ENCODE measurements around the gene KRTAP10-2. TPM values are rescaled to one million over a fixed set of nuclear protein-coding genes. Genes with fewer than 3 reads are reported as not detected.

KRTAP10-2 gene
- total and polyA plus RNA-seq, 2 of the 4 experiments (the other 2 are of a cell fraction) = not detected

DNA sequence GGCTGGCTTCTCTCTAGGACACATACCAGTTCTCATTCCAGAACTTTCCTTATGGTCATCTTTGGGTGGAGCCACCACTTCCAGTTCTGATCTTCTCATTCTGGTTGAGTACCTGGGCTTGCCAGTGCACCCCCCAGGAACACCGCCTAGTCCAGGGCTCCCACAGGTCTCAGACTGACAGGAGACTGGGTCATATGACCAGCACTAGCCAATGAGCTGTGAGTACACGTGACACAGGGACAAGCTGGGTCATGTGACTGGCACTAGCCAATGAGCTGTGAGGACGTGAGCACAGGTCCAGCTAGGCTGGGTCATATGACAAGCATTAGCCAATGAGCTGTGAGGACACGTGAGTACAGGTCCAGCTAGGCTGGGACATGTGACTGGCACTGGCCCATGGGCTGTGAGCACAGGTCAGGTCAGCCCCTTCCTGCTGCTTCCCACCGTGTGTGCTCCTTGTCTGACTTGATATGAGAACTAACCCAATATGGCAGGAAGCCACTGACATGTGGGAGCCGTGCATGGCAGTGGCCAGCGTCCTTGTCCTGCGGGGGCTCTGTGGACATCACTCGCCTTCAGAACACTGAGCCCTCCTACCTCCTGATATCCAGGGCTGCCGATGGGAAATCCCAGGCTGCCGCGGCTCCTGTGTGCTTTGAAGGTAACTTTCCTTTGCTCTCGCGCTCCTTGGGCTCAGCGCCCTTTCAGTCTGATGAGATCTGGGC is 34.0 kb downstream of the KRTAP10-2 start:
- peak overlapping the region; percentile 21 for H2AFZ ChIP-seq (replicated peaks; ENCODE audit: low read length, poor library complexity)
- no peak overlapping the region for H3K4me3 ChIP-seq (ENCODE audit: insufficient read depth, low read depth, low read length)
- H3K27me3 ChIP-seq (ENCODE audit: control insufficient read depth, insufficient read depth, low read length) = no peaks in the 10 kb centered on the region
- ChIA-PET POLR2A (ENCODE audit: unreplicated experiment) (no interaction called here), CTCF (no interaction called here)
- dilution Hi-C loops (cut with HindIII; ENCODE audit: low sequenced_read_pairs, unreplicated experiment) (no loop called here), in situ Hi-C loops (cut with MboI; ENCODE audit: low sequenced_read_pairs) (loop anchor here (25.0 kb wide), 1 partner anchor 420 kb away; the partner anchor contains the start of gene SLX9), intact Hi-C loops (cut with micrococcal nuclease) (no loop called here)
- DNase-seq (peak; percentile 29), ATAC-seq (ENCODE audit: low read depth) (no peak)
- H3K4ac ChIP-seq (ENCODE audit: low read depth, low read length) = no peak overlapping the region
- no peak overlapping the region for H3K9ac ChIP-seq (ENCODE audit: low read depth, low read length)
- no peak overlapping the region for H2BK15ac ChIP-seq (ENCODE audit: low read depth, low read length)
- no peak overlapping the region for H3K4me2 ChIP-seq (ENCODE audit: low read depth, low read length)
- BruUV-seq (replicated peaks) = no TSS peak
- no peak overlapping the region for H2BK5ac ChIP-seq (ENCODE audit: low read depth, low read length, poor library complexity, severe bottlenecking)
- no peak overlapping the region for H2AK9ac ChIP-seq (replicated peaks; ENCODE audit: low read depth, low read length, poor library complexity)
- H3K56ac ChIP-seq (ENCODE audit: extremely low read depth, insufficient read depth, low read length) = no peak overlapping the region
- H3K14ac ChIP-seq (replicated peaks; ENCODE audit: low read depth, low read length) = no peak overlapping the region
- WGBS, 2 experiments (ENCODE audit: extremely low coverage in 2 of 2, insufficient read length in 1 of 2) = 72% methylated on average over 9 of the region's 15 CpGs; no CpG with 5 or more reads in 1 of the 2 experiments
- no peaks in the 10 kb centered on the region for H4K20me1 ChIP-seq (ENCODE audit: insufficient read depth, low read length)
- H3K36me3 ChIP-seq (ENCODE audit: control insufficient read depth, insufficient read depth, low read length) = no peaks in the 10 kb centered on the region
- no peak overlapping the region for H2BK20ac ChIP-seq (ENCODE audit: low read depth, low read length)
- H4K5ac ChIP-seq (ENCODE audit: low read depth, low read length) = no peak overlapping the region
- H4K8ac ChIP-seq (ENCODE audit: low read depth in 2 of 2, low read length in 2 of 2) = no peak overlapping the region
- H4K91ac ChIP-seq (ENCODE audit: insufficient read depth, low read depth, low read length) = no peak overlapping the region
- no peaks in the 10 kb centered on the region for H3K79me1 ChIP-seq (ENCODE audit: low read depth in 1 of 2, low read length in 2 of 2)
- H3K9me1 ChIP-seq (ENCODE audit: insufficient read depth, low read length) = no peaks in the 10 kb centered on the region
- H3K23ac ChIP-seq (ENCODE audit: low read depth, low read length) = no peak overlapping the region
- H3K4me1 ChIP-seq (ENCODE audit: control insufficient read depth, insufficient read depth, low read length) = no peaks in the 10 kb centered on the region
- H2BK120ac ChIP-seq (ENCODE audit: low read depth, low read length) = no peak overlapping the region
- peaks cover 8% of the 10 kb centered on the region; the same call in 1 of the 2 replicates for H3K9me3 ChIP-seq (ENCODE audit: control insufficient read depth, insufficient read depth, low read length)
- H3K27ac ChIP-seq (ENCODE audit: insufficient read depth, low read length) = no peak overlapping the region
- H2AK5ac ChIP-seq (ENCODE audit: low read depth, low read length) = no peak overlapping the region
- no peak overlapping the region for H3K18ac ChIP-seq (ENCODE audit: low read depth, low read length)
- TF ChIP-seq, protein P1, sequence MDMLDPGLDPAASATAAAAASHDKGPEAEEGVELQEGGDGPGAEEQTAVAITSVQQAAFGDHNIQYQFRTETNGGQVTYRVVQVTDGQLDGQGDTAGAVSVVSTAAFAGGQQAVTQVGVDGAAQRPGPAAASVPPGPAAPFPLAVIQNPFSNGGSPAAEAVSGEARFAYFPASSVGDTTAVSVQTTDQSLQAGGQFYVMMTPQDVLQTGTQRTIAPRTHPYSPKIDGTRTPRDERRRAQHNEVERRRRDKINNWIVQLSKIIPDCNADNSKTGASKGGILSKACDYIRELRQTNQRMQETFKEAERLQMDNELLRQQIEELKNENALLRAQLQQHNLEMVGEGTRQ (IDR thresholded peaks at IDR 0.05; ENCODE audit: low read depth, low read length) = peak; percentile 89
- TF ChIP-seq SMC3 (IDR thresholded peaks at IDR 0.05; ENCODE audit: low read depth, low read length) = no peak

Measured in IMR-90 (cell line).